ENCODE data around the gene PARP8. TPM values are rescaled to one million over a fixed set of nuclear protein-coding genes. Genes with fewer than 3 reads are reported as not detected.

Gene PARP8
- total RNA-seq, 2 experiments from 2014 or later, result 181 to 200 TPM

DNA sequence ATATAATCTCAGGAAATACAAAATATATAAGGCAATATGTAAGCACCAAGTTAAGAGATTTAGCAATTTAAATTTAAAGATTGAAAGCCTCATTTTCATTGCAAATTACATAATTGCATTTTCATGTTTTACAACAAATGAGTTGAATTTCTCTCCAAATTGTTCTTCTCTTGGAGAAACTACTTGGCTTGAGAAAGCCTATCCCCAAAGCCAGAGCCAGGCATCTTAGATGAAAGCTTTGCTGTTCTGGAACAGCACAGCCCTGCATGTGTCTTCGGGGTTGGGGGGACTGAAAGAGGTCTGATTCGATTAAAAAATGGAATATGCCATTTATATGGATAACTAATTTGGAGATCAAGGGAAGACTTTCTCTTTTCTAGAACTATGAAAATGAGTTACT, 212.0 kb downstream of the PARP8 start:
- Histone ChIP-seq H3K4me3 (ENCODE audit: low read length) (no peak overlapping the region), H3K36me3 (ENCODE audit: insufficient read depth, low read length) (no peaks in the 10 kb centered on the region), H3K9me3 (ENCODE audit: control insufficient read depth in 1 of 2, insufficient read depth in 1 of 2, low read length in 2 of 2) (no peaks in the 10 kb centered on the region), H3K4me1 (ENCODE audit: insufficient read depth, low read length) (no peaks in the 10 kb centered on the region), H3K27me3 (ENCODE audit: control insufficient read depth in 1 of 2, insufficient read depth in 2 of 2, low read length in 2 of 2) (peaks cover 4 to 5% of the 10 kb centered on the region in 2 experiments), H3K27ac (ENCODE audit: low read depth in 1 of 2, low read length in 2 of 2) (no peak overlapping the region)
- no peak overlapping the region for H3K4me3 Mint-ChIP-seq
- no peak for TF ChIP-seq CTCF (IDR thresholded peaks at IDR 0.05)
- no peaks in the 10 kb centered on the region for H3K36me3 Mint-ChIP-seq (ENCODE audit: low read depth)
- DNase-seq (no peak), ATAC-seq (ENCODE audit: poor library complexity) (no peak)
- intact Hi-C loops (cut with DNase I, micrococcal nuclease), result no loop called here
- H3K27ac Mint-ChIP-seq, result no peak overlapping the region
- CTCF ChIA-PET, result no interaction called here
- H3K4me1 Mint-ChIP-seq (ENCODE audit: low read depth), result peaks cover 7% of the 10 kb centered on the region
- peaks cover 21% of the 10 kb centered on the region for H3K27me3 Mint-ChIP-seq
- H3K9me3 Mint-ChIP-seq, result peaks cover 2% of the 10 kb centered on the region
- POLR2A ChIA-PET, result no interaction called here

GRCh38 chr5:50881407-50881806, 215.0 kb downstream of the PARP8 start:
- Histone ChIP-seq H3K27ac (ENCODE audit: low read depth in 1 of 2, low read length in 2 of 2) (no peak overlapping the region), H3K4me1 (ENCODE audit: insufficient read depth, low read length) (no peaks in the 10 kb centered on the region), H3K36me3 (ENCODE audit: insufficient read depth, low read length) (no peaks in the 10 kb centered on the region), H3K4me3 (ENCODE audit: low read length) (no peak overlapping the region), H3K27me3 (ENCODE audit: control insufficient read depth in 1 of 2, insufficient read depth in 2 of 2, low read length in 2 of 2) (peaks cover 4 to 5% of the 10 kb centered on the region in 2 experiments), H3K9me3 (ENCODE audit: control insufficient read depth in 1 of 2, insufficient read depth in 1 of 2, low read length in 2 of 2) (no peaks in the 10 kb centered on the region)
- TF ChIP-seq CTCF (IDR thresholded peaks at IDR 0.05), result no peak
- DNase-seq (no peak), ATAC-seq (ENCODE audit: poor library complexity) (no peak)
- intact Hi-C loops (cut with DNase I, micrococcal nuclease), result no loop called here
- Mint-ChIP-seq H3K27me3 (peaks cover 26% of the 10 kb centered on the region), H3K4me3 (no peak overlapping the region), H3K4me1 (ENCODE audit: low read depth) (no peaks in the 10 kb centered on the region), H3K9me3 (no peaks in the 10 kb centered on the region), H3K27ac (no peak overlapping the region), H3K36me3 (ENCODE audit: low read depth) (no peaks in the 10 kb centered on the region)
- POLR2A ChIA-PET, result no interaction called here
- CTCF ChIA-PET, result no interaction called here

- no peak for TF ChIP-seq CTCF (IDR thresholded peaks at IDR 0.05)
- intact Hi-C loops (cut with DNase I, micrococcal nuclease), result no loop called here
- no peaks in the 10 kb centered on the region for H3K9me3 Mint-ChIP-seq
- Histone ChIP-seq H3K27ac (ENCODE audit: low read depth in 1 of 2, low read length in 2 of 2) (no peak overlapping the region), H3K9me3 (ENCODE audit: control insufficient read depth in 1 of 2, insufficient read depth in 1 of 2, low read length in 2 of 2) (no peaks in the 10 kb centered on the region), H3K4me1 (ENCODE audit: insufficient read depth, low read length) (no peaks in the 10 kb centered on the region), H3K4me3 (ENCODE audit: low read length) (no peak overlapping the region), H3K36me3 (ENCODE audit: insufficient read depth, low read length) (no peaks in the 10 kb centered on the region), H3K27me3 (ENCODE audit: control insufficient read depth in 1 of 2, insufficient read depth in 2 of 2, low read length in 2 of 2) (peaks cover 0 to 7% of the 10 kb centered on the region in 2 experiments)
- DNase-seq (no peak), ATAC-seq (ENCODE audit: poor library complexity) (no peak)
- H3K4me3 Mint-ChIP-seq, result no peak overlapping the region
- CTCF ChIA-PET, result no interaction called here
- POLR2A ChIA-PET, result no interaction called here
- no peaks in the 10 kb centered on the region for H3K36me3 Mint-ChIP-seq (ENCODE audit: low read depth)
- H3K4me1 Mint-ChIP-seq (ENCODE audit: low read depth), result no peaks in the 10 kb centered on the region
- no peak overlapping the region for H3K27ac Mint-ChIP-seq
- peaks cover 10% of the 10 kb centered on the region for H3K27me3 Mint-ChIP-seq
These were observed 220.4 kb downstream of the PARP8 start for GRCh38 chr5:50886657-50887345.

All from CD4-positive, alpha-beta T cell (primary cell).